Hepatic stellate cell (primary cell): Measurements from ENCODE around the gene NPFFR1.

ENCODE experiments used
- DNase-seq: peaks from one replicate; pipeline ENCODE4 v3.0.0; 2011; ENCODE audit warnings: low spot score

The NPFFR1 gene

DNA sequence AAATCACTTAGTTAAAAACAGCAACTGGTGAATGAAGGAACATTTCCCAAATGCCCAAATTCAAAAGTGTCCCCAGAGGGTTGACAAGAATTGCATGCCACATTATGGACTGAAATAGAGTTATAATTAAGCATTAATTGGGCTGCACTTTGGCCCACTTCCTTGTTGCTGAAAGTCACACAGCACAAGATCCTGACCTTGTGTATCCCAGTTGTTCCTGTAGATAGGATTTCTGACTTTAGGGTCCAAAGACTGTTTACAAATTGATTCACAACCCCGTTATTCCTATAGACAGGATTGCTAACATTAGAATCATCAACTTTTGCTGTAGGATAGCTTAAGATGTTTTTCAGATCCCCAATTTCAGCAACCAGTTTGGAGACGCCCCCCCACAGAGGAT, 31.5 kb upstream of the NPFFR1 start:
- DNase-seq, result no peak

DNA sequence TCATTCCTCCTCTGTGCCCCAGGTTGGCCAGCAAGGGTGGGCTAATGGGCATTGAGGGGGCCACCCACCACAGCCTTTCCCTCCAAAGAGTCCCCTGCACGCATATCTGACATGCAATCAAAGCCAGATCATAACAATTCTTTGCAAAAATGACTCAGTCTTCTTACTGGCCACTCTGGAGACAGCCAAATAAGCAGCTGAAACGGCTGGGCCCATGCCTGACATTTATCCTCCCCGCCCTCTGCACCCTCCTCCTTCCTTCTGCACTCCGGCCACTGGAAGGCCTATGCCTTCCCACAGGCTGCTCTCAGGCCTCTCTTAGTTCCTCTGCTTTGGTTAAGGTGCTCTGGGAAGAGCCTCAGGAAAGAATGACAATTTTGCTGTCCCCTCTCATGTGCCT, 29.2 kb upstream of the NPFFR1 start:
- DNase-seq, result peak; percentile 37

DNA sequence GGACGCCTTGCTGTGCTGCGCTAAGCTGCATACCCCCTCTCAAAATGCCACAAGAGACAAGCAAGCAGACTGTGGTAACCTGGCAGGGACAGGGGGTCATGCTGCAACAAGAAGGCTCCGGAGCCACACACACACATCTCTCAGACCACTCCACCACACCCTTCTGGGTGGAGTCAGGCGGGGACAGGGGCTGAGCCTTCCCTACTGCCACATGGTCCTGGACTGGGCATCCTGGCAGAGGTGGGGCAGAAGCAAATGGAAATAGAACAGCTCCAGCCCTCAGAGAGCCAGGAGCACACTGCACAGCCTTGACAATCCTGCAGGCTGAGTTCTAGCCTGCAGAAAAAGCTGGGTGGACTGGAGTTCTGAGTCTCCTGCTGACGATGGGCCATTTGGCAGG, 28.4 kb upstream of the NPFFR1 start:
- no peak for DNase-seq

- DNase-seq, result no peak
These were observed 27.9 kb upstream of the NPFFR1 start for GRCh38 chr10:70311698-70312097.

DNA sequence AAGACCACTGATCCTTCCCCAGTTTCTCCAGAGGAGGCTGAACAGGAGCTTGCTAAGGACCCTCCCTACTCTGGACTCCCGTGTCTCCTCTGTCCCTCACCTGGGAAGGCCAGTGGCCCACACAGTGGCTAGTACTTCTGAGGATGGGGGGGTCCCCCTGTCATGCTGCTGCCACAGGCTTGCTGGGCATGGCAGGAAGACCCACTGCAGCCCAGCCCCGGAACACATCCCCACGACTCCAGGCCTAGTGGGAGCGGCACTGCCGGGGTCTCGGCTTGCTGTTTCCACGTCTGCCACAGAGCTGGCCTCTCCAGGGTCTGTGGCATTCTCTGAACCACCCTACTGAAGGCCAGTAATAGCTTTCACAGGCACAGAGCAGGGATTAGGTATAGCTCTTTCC, 25.9 kb upstream of the NPFFR1 start:
- DNase-seq, result no peak

- no peak for DNase-seq
These were observed 24.6 kb upstream of the NPFFR1 start for GRCh38 chr10:70308121-70309060.

DNA sequence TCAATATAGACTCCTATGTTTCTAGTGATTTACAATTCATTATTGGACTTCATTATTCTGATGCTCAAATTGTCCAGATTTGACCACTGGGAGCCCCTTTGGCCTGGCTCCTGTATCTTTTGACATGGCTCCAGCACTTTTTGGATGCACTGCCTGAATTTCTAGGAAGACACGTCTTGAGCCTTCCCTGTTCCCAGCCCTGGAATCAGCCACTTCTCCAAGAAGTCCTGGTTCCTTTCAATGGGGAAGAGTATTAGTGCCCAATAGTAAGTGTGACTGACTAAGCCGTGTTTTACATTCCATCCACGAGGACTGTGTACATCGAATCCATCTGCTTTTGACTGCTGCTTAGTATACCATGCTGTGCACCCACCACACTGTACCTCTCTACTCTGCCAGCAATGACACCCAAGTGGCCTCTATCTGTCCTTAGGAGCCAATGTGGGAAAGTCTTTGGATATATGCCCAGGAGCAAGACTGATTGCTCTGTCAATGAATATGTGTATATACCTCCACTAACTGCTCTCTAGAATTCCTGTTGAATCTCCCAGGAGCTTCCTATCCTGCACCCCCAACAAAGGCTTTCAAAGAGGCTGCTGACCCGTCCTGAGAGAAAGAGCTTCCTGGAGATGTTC, 23.2 kb upstream of the NPFFR1 start:
- DNase-seq, result no peak

- DNase-seq, result no peak
These were observed 22.4 kb upstream of the NPFFR1 start for GRCh38 chr10:70306181-70306705.

DNA sequence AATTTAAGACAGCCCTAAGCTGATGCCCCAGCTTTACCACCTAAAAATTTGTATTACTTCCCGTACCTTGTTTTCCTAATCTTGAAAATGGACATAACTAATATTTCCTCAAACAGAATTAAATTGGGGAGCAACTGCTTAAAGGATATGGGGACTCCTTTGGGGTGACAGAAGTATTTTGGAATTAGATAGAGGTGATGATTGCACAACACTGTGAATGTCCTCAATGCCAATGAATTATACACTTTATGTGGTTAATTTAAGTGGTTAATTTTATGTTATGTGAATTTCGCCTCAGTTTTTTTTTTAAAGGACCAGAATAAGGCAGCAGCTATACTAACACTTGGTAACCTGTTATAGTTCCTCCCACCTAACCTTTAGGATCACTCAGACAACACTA, 19.9 kb upstream of the NPFFR1 start:
- DNase-seq, result no peak

- DNase-seq, result no peak
These were observed 18.5 kb upstream of the NPFFR1 start for GRCh38 chr10:70302292-70302691.

- no peak for DNase-seq
These were observed 17.2 kb upstream of the NPFFR1 start for GRCh38 chr10:70300908-70301597.

GRCh38 chr10:70300461-70300860, 16.7 kb upstream of the NPFFR1 start:
- DNase-seq, result no peak

- DNase-seq, result no peak
These were observed 16.1 kb upstream of the NPFFR1 start for GRCh38 chr10:70299876-70300275.

GRCh38 chr10:70298393-70298792, 14.6 kb upstream of the NPFFR1 start:
- DNase-seq, result no peak

- DNase-seq, result no peak
These were observed 13.4 kb upstream of the NPFFR1 start for GRCh38 chr10:70297224-70297623.

DNA sequence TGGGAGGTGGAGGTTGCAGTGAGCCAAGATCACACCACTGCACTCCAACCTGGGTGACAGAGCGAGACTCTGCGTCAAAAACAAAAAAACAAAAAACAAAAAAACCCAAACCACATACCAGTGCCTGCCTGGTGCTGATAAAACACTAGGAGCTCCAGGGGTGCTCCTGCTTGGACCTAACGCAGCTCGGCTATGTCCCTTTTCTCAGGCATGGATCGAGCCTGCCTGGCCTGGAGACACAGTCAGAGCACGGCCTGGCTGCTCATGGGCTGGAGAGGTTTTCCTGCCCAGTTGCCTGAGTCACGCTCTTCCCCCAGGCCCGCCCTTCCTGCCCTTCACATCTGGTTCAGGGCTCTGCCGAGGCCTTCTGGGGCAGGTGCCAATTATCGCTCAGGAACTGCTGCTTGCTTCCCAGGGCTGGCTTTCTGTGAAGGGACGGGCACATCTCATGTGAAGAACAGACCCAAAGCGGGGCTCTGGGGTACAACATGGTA, 12.6 kb upstream of the NPFFR1 start:
- DNase-seq, result peak; percentile 73

DNA sequence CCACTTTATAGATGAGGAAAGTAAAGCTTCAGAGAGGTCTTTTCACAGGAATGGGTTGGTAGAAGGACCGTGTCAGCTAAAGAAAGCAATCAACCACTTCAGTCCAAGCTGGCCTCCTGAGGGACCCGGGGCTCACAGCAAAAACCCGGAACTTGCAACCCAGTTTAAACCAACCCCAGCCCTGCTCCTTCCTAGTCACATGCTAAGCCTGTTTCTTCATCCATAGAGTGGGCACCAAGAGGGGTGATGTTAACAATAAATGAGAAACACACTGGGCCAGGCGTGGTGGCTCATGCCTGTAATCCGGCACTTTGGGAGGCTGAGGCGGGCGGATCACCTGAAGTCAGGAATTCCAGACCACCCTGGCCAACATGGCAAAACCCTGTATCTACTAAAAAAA, 12.1 kb upstream of the NPFFR1 start:
- DNase-seq, result no peak

DNA sequence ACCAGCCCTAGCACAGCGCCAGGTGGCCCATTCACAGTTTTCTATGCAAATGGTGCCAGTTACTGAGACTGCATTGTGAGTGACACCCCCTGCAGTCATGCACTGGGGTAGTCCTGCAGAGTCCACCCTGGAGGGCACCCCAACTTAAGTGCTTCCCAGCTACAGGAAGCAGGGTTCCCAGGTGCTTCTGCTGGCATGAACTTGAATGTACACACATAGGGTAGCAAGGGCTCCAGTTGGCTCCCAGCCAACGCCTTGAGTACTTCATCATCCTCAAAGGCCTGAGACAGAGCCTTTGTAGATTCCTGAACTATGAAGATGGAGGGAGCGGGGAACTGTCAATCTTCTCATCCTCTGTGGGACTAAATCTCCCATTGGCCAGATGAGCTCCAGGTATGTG, 11.5 kb upstream of the NPFFR1 start:
- DNase-seq, result no peak

GRCh38 chr10:70293169-70293843, 9.5 kb upstream of the NPFFR1 start:
- no peak for DNase-seq

DNA sequence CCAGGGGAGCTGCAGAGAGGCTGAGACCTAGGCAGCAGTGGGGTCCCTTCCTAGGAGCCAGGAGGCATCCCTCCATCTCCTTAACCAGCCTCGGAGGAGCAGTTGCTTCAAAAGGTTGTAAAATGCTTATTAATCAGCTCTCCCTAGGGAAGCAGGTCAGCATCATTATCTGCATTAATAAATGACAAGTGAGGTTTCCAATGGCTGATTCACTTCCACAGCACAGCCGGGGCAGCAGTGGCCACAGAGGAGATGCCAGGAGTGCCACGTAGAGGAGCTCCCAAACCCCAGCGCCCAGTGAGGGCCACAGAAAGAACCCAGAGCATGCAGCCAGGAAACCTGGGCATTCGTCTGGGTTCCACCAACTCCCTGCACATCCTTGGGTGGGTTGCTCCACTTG, 8.2 kb upstream of the NPFFR1 start:
- DNase-seq, result no peak

GRCh38 chr10:70289739-70290138, 5.9 kb upstream of the NPFFR1 start:
- DNase-seq, result no peak

- DNase-seq, result no peak
These were observed 2.8 kb upstream of the NPFFR1 start for GRCh38 chr10:70286616-70287015.
